ENCODE measurements around the gene CSPG5.

Gene CSPG5

DNA sequence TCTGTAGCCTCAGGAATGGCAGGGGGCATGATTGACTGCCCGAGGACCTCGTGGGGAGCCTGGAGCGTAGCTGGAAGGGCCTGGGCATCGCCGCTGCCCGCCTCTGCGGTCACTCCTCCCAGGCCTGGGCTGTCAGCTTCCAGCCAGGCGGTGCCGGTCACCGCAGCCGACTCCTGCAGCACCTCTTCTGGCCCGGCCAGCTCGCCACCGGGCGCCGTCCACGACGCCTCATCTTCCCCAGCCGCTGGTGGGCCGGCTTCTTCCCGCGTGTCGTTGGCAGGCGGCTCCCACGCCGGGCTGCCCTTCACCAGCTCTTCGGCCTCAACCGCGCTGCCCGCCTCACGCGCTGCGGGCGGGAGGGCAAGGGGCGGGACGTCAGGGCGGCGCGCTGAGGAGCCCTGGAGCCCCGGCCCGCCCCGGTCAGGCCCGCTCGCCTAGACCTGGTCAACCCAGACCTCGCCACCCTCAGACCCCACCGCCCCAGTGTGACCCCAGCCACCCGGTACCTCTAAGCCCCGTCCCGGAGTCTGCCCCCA lies 1.0 kb downstream of the CSPG5 start:
- no peak overlapping the region for H3K4me3 ChIP-seq (ENCODE audit: low read depth, low read length)
- H3K36me3 ChIP-seq: no peaks in the 10 kb centered on the region
- H3K4me1 ChIP-seq: no peaks in the 10 kb centered on the region
- no peaks in the 10 kb centered on the region for H3K9me3 ChIP-seq
- no peak for DNase-seq
- peaks cover 17% of the 10 kb centered on the region for H3K27me3 ChIP-seq
- TF ChIP-seq, protein P1, sequence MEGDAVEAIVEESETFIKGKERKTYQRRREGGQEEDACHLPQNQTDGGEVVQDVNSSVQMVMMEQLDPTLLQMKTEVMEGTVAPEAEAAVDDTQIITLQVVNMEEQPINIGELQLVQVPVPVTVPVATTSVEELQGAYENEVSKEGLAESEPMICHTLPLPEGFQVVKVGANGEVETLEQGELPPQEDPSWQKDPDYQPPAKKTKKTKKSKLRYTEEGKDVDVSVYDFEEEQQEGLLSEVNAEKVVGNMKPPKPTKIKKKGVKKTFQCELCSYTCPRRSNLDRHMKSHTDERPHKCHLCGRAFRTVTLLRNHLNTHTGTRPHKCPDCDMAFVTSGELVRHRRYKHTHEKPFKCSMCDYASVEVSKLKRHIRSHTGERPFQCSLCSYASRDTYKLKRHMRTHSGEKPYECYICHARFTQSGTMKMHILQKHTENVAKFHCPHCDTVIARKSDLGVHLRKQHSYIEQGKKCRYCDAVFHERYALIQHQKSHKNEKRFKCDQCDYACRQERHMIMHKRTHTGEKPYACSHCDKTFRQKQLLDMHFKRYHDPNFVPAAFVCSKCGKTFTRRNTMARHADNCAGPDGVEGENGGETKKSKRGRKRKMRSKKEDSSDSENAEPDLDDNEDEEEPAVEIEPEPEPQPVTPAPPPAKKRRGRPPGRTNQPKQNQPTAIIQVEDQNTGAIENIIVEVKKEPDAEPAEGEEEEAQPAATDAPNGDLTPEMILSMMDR (IDR thresholded peaks at IDR 0.05; ENCODE audit: low read depth, low read length): no peak

DNA sequence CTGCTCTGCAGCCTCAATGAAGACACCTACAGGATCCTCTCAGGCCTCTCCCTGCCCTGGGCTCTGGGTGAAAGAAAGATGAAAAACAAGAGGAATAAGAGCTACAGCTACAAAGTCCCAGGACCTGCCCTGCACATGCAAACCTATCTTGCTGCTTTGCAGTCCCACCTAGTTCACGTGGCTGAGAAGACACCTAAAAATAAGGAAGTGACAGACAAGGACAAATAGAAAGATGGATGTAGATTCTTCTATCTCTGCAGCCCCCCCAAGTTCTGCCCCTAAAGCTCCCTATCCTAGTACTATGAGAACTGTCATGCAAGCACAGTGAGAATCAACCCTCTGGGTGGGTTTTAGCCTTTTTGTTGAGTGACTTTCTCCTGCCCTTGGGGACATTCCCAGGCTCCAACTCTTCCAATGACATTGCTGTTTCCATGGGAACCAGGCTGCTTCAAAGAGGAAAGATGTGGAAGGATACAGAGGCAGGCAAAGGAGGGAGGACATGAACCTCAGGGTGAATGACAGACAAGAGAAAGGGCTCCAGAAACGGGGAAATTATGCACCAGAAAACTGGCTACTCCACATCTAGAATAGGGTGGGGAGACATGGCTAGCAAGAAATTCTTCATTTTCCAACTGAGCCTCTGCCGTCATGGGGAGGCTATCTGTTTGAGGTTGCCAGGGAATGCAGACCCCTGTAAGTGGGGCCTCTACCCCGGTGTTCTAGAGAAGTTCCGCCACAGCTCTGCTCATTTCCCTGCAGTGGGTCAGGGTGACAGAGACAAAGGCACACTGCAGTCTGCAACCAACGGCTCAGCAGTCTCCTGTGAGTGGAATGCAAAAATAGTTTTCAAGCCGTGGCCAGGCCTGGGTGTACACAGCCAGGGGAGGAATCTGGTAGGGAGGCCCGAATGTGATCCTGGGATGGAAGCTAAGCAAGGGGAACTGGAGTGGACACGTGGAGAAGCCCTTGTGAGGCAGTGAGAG lies 5.2 kb downstream of the CSPG5 start:
- Histone ChIP-seq H3K36me3 (no peaks in the 10 kb centered on the region), H3K4me3 (ENCODE audit: low read depth, low read length) (no peak overlapping the region)

DNA sequence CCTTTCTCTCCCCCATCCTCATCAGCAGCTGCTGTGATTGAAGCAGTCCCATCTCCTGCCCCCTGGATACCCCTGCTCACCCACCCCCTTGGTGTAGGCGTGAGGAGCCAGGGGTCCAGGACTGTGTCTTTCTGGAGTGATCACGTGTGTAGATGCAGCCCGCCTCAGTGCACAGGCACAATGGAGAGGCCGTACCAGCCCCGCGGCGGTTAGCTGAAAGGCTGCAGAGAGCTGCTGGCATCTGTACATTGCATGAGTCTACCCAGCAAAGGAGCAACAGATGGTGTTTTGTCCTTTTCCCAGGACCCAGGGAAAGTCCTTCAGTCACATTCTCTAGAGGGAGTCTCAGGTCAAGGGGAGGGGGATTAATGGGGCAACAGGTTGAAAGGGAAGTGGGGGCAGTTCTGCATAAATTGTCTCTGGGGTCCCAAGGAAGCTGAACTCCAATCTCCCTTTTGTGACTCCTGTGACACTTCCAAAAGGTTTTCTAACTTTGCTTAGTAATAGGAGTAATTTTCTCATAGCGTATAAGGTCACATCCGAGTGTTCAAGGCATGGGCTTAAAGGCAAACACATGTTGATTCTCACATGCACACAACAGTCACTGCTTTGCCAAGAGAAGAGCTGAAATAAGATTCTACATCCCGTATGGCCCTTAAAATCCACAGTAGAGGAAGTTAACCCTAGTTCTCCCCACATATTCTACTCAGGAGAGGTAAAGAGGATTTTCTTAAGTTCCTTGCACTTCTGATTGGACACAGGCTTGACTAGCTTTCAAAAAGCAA lies 7.1 kb downstream of the CSPG5 start:
- no peaks in the 10 kb centered on the region for H3K9me3 ChIP-seq
- H3K36me3 ChIP-seq: no peaks in the 10 kb centered on the region
- no peaks in the 10 kb centered on the region for H3K27me3 ChIP-seq
- H3K4me1 ChIP-seq: no peaks in the 10 kb centered on the region
- TF ChIP-seq, protein P1 (IDR thresholded peaks at IDR 0.05; ENCODE audit: low read depth, low read length): no peak
- no peak for DNase-seq
- no peak overlapping the region for H3K4me3 ChIP-seq (ENCODE audit: low read depth, low read length)

More for the DNA sequence above, 5.2 kb downstream of the CSPG5 start:
- H3K27me3 ChIP-seq: peaks cover 6% of the 10 kb centered on the region
- DNase-seq: no peak
- no peaks in the 10 kb centered on the region for H3K4me1 ChIP-seq
- H3K9me3 ChIP-seq: no peaks in the 10 kb centered on the region
- TF ChIP-seq, protein P1 (IDR thresholded peaks at IDR 0.05; ENCODE audit: low read depth, low read length): no peak

DNA sequence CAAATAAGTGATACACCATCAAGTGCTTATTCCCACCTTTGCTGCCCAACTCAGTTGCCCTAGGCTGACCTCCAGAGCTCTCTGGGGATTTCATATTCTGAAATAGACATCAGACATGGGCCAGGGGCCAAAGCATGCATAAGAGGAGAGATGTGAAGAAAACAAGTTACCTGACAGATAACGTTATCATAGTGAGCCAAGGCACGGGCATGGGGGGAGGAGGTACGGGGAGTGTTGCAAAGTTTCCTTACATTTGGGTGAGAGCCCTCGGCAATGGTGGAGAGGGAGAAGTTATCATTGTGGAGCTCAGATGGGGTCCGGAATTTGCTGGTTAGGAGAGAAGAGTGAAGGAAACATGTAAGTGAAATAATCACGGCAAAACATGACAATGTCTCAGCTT lies 9.8 kb downstream of the CSPG5 start:
- no peak for DNase-seq
- TF ChIP-seq, protein P1 (IDR thresholded peaks at IDR 0.05; ENCODE audit: low read depth, low read length): no peak
- Histone ChIP-seq H3K4me1 (no peaks in the 10 kb centered on the region), H3K9me3 (no peaks in the 10 kb centered on the region), H3K27me3 (no peaks in the 10 kb centered on the region), H3K36me3 (no peaks in the 10 kb centered on the region), H3K4me3 (ENCODE audit: low read depth, low read length) (no peak overlapping the region)

DNA sequence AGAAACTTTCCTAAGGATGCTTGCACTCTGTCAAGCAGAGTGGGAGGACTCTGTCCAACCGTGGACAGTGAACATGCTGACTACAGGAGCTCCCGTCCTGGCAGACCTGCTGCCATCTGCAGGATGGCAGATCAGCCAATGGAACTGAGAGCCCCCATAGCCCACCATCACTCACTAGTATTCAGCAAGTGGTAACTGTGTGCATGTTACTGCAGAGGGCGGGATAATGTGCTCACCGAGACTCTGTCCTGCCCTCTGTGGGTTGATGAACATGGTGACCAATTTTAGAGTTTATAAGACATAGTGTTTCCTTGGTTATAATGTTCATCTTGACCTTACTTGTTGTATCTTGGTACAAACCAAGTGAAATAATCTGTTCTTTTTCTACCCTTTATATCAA lies 11.5 kb downstream of the CSPG5 start:
- DNase-seq: no peak
- Histone ChIP-seq H3K4me1 (no peaks in the 10 kb centered on the region), H3K9me3 (no peaks in the 10 kb centered on the region), H3K4me3 (ENCODE audit: low read depth, low read length) (no peak overlapping the region), H3K27me3 (no peaks in the 10 kb centered on the region), H3K36me3 (no peaks in the 10 kb centered on the region)
- TF ChIP-seq, protein P1 (IDR thresholded peaks at IDR 0.05; ENCODE audit: low read depth, low read length): no peak
